ENCODE measurements around the gene SPR. TPM values are rescaled to one million over a fixed set of nuclear protein-coding genes. Genes with fewer than 3 reads are reported as not detected.

Gene SPR
- total RNA-seq, 3 donors from 2014 or later (not counting 1 experiment from before 2014, with no cell fraction given) = 0.16 to 1.7 (median 0.34) TPM

- Mint-ChIP-seq H3K27me3 (ENCODE audit: low read depth in 2 of 2) (peaks cover 0 to 7% of the 10 kb centered on the region in 2 donors), H3K4me1 (peaks cover 7 to 15% of the 10 kb centered on the region in 2 donors), H3K36me3 (no peaks in the 10 kb centered on the region), H3K4me3 (no peak overlapping the region), H3K9me3 (no peaks in the 10 kb centered on the region), H3K27ac (no peak overlapping the region)
- ATAC-seq (no peak), DNase-seq (no peak)
- H3K4me1 ChIP-seq (ENCODE audit: control insufficient read depth, insufficient read depth, low read length) = peaks cover 6% of the 10 kb centered on the region
- H3K36me3 ChIP-seq (ENCODE audit: control insufficient read depth, insufficient read depth, low read length) = no peaks in the 10 kb centered on the region
- 85% methylated on average over 12 of the region's 12 CpGs for WGBS (ENCODE audit: insufficient coverage)
- no peaks in the 10 kb centered on the region for H3K27me3 ChIP-seq (ENCODE audit: control insufficient read depth, insufficient read depth, low read length)
- intact Hi-C loops (cut with micrococcal nuclease) = no loop called here
- H3K27ac ChIP-seq (ENCODE audit: low read length) = no peak overlapping the region
- TF ChIP-seq, protein P1, sequence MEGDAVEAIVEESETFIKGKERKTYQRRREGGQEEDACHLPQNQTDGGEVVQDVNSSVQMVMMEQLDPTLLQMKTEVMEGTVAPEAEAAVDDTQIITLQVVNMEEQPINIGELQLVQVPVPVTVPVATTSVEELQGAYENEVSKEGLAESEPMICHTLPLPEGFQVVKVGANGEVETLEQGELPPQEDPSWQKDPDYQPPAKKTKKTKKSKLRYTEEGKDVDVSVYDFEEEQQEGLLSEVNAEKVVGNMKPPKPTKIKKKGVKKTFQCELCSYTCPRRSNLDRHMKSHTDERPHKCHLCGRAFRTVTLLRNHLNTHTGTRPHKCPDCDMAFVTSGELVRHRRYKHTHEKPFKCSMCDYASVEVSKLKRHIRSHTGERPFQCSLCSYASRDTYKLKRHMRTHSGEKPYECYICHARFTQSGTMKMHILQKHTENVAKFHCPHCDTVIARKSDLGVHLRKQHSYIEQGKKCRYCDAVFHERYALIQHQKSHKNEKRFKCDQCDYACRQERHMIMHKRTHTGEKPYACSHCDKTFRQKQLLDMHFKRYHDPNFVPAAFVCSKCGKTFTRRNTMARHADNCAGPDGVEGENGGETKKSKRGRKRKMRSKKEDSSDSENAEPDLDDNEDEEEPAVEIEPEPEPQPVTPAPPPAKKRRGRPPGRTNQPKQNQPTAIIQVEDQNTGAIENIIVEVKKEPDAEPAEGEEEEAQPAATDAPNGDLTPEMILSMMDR (IDR thresholded peaks at IDR 0.05) = no peak
- no peaks in the 10 kb centered on the region for H3K9me3 ChIP-seq (ENCODE audit: control insufficient read depth, insufficient read depth, low read length)
- no peak overlapping the region for H3K4me3 ChIP-seq (ENCODE audit: low read length)
These were observed 46.5 kb downstream of the SPR start for GRCh38 chr2:72933646-72934151.

DNA sequence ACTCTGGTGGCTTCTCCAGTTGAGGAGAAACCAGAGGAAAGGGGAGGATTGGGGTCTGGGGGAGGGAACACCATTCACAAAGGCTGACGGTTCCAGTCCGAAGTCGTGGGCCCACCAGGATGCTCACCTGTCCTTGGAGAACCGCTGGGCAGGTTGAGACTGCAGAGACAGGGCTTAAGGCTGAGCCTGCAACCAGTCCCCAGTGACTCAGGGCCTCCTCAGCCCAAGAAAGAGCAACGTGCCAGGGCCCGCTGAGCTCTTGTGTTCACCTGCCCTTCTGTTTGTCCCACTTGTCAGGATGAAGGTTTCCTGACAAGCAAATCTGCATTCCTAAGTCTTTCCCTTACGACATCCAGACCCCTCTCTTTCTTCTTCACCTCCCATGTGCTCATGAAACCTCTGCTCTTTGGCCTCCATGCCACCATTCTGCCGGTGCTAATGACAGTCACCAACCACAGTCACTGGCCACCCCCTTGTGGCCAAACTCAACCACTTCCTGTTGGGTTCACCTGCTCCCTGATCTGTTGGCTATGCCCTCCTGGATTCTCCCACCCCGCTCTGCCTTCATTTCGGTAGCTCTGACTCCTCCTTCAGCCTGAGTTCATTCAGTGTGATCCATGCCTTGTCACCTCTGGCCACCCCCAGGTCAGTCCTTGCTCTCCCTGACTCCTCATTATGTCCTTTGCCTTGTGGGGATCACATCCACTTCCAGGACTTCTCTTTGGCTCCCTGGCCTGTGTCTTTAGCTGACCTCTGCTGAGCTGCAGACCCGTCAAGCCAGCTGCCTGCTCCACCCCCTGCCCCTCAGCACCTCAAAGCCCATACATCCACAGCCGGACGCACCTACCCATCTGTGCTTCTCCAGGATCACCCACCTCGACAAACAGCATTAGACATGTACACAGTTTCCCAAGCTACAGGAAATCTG is 47.7 kb downstream of the SPR start:
- no peak overlapping the region for H3K27ac Mint-ChIP-seq
- ATAC-seq = no peak
- 79% methylated on average over 14 of the region's 14 CpGs for WGBS (ENCODE audit: insufficient coverage)
- Histone ChIP-seq H3K4me3 (ENCODE audit: low read length) (no peak overlapping the region), H3K9me3 (ENCODE audit: control insufficient read depth, insufficient read depth, low read length) (no peaks in the 10 kb centered on the region), H3K27ac (ENCODE audit: low read length) (no peak overlapping the region), H3K36me3 (ENCODE audit: control insufficient read depth, insufficient read depth, low read length) (no peaks in the 10 kb centered on the region), H3K27me3 (ENCODE audit: control insufficient read depth, insufficient read depth, low read length) (no peaks in the 10 kb centered on the region), H3K4me1 (ENCODE audit: control insufficient read depth, insufficient read depth, low read length) (peaks cover 6% of the 10 kb centered on the region)
- intact Hi-C loops (cut with micrococcal nuclease) = no loop called here
- H3K4me3 Mint-ChIP-seq = no peak overlapping the region
- no peaks in the 10 kb centered on the region for H3K9me3 Mint-ChIP-seq
- H3K27me3 Mint-ChIP-seq (ENCODE audit: low read depth in 2 of 2) = peaks cover 0 to 7% of the 10 kb centered on the region in 2 donors
- H3K36me3 Mint-ChIP-seq = no peaks in the 10 kb centered on the region
- TF ChIP-seq, protein P1 (IDR thresholded peaks at IDR 0.05) = no peak
- H3K4me1 Mint-ChIP-seq = peaks cover 7 to 15% of the 10 kb centered on the region in 2 donors
- no peak for DNase-seq

DNA sequence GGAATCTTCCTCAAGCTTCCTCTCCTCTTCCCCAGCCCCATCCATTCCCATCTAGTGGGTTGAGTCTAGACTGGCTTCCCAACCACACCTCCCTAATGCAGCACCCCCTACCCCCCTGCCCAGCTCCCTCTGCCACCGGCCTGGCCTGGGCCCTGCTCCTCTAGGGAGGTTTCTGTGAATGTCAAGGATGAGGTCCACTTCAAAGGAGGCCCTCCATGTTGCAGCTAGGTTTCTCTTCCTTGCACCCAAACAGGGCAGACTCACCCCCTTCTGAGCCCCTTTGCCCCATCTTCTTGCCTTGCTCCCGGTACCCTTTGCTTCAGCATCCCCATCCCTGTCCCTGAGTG is 48.4 kb downstream of the SPR start:
- Histone ChIP-seq H3K9me3 (ENCODE audit: control insufficient read depth, insufficient read depth, low read length) (no peaks in the 10 kb centered on the region), H3K27ac (ENCODE audit: low read length) (no peak overlapping the region), H3K4me1 (ENCODE audit: control insufficient read depth, insufficient read depth, low read length) (peaks cover 6% of the 10 kb centered on the region), H3K36me3 (ENCODE audit: control insufficient read depth, insufficient read depth, low read length) (no peaks in the 10 kb centered on the region), H3K4me3 (ENCODE audit: low read length) (no peak overlapping the region), H3K27me3 (ENCODE audit: control insufficient read depth, insufficient read depth, low read length) (no peaks in the 10 kb centered on the region)
- peaks cover 7 to 15% of the 10 kb centered on the region in 2 donors for H3K4me1 Mint-ChIP-seq
- H3K27me3 Mint-ChIP-seq (ENCODE audit: low read depth in 2 of 2) = peaks cover 0 to 7% of the 10 kb centered on the region in 2 donors
- DNase-seq (no peak), ATAC-seq (no peak)
- H3K9me3 Mint-ChIP-seq = no peaks in the 10 kb centered on the region
- no peak overlapping the region for H3K27ac Mint-ChIP-seq
- H3K4me3 Mint-ChIP-seq = no peak overlapping the region
- no peaks in the 10 kb centered on the region for H3K36me3 Mint-ChIP-seq
- TF ChIP-seq, protein P1 (IDR thresholded peaks at IDR 0.05) = no peak
- intact Hi-C loops (cut with micrococcal nuclease) = no loop called here
- WGBS (ENCODE audit: insufficient coverage) = 97% methylated on average over 1 of the region's 2 CpGs
